Sigmoid colon (tissue), 7 donors: ENCODE measurements around the gene ZNF566. TPM values are rescaled to one million over a fixed set of nuclear protein-coding genes. Genes with fewer than 3 reads are reported as not detected.
"Not testable (repeated sequence)": the region's sequence is repeated elsewhere in the genome, so short reads cannot be mapped to it uniquely, and the experiment has no call there.

Source experiments
- DNase-seq: peaks from one replicate; pipeline ENCODE4 v3.0.0-alpha.2; 2019
- H3K27ac ChIP-seq, 4 donors: fragments of 200-600 bp; sonication (generic); one replicate each; pipeline ENCODE4 v1.5.1; 2016 to 2019; ENCODE audit warnings: mild to moderate bottlenecking in 1 of 4
- H3K27me3 ChIP-seq, 3 donors: fragments of 200-600 bp; sonication (generic); one replicate each; pipeline ENCODE4 v1.5.1; 2019; ENCODE audit warnings: mild to moderate bottlenecking in 1 of 3
- H3K36me3 ChIP-seq, 4 donors: fragments of 200-600 bp; sonication (generic); one replicate each; pipeline ENCODE4 v1.5.1; 2016 to 2019
- H3K4me1 ChIP-seq, 4 donors: fragments of 200-600 bp; sonication (generic); one replicate each; pipeline ENCODE4 v1.5.1; 2017 to 2019
- H3K4me3 ChIP-seq, 4 donors: fragments of 200-600 bp; sonication (generic); one replicate each; pipeline ENCODE4 v1.5.1; 2017 to 2019; ENCODE audit warnings: mild to moderate bottlenecking in 2 of 4, moderate library complexity in 1 of 4
- H3K9me3 ChIP-seq, 4 donors: fragments of 200-600 bp in 3 of 4; sonication (generic) in 3 of 4; one replicate each; pipeline versions ENCODE4 v1.5.1 to v1.6.1; 2013 to 2019
- EP300 ChIP-seq, 4 donors: sonication (generic); formaldehyde crosslinking; IDR thresholded peaks; one replicate each; pipeline ENCODE4 v1.6.1; 2017; ENCODE audit warnings: antibody characterized with exemption in 4 of 4
- POLR2A ChIP-seq, 2 donors: fragments of 450-650 bp; IDR thresholded peaks; one replicate each; pipeline ENCODE4 v1.6.1; 2016; ENCODE audit warnings: antibody characterized with exemption in 2 of 2, mild to moderate bottlenecking in 2 of 2, moderate library complexity in 2 of 2
- POLR2AphosphoS5 ChIP-seq, 4 donors: sonication (generic); formaldehyde crosslinking; IDR thresholded peaks; one replicate each; pipeline ENCODE4 v1.6.1; 2017; ENCODE audit warnings: antibody characterized with exemption in 4 of 4
- WGBS, 2 donors: extraction: QIAGEN DNeasy Blood & Tissue Kit; methylation state at CpG; one replicate each; pipeline ENCODE4 v1.1.7; 2013; 5-methylcytosine and 5-hydroxymethylcytosine counted together
- intact Hi-C: fragments of 100-400 bp; cut with DNase I; formaldehyde crosslinking; loops from one replicate; pipeline ENCODE4 v1.15.1; 2023
- polyA plus RNA-seq, 3 donors: library from polyadenylated mRNA; stranded (reverse); fragments of 200-250 nt; gene quantifications; one replicate each; pipeline ENCODE4 v1.2.3, GENCODE V29; 2013
- total RNA-seq, 4 donors: library from RNA; depleted of rRNA; stranded (reverse); fragments of >200 nt; gene quantifications; one replicate each; pipeline ENCODE4 v1.1.0, GENCODE V29; 2016
- TF ChIP-seq, protein P1 (sequence below), 4 experiments: fragments of 450-650 bp in 3 of 4; fragments of 200-600 bp in 1 of 4; IDR thresholded peaks; one replicate each; pipeline ENCODE4 v1.5.1; 2016 to 2019; ENCODE audit warnings: antibody characterized with exemption in 4 of 4, mild to moderate bottlenecking in 3 of 4, moderate library complexity in 2 of 4
- donor health status: healthy with polysubstance abuse.
- donor health status: Bipolar disorder and iron deficiency.
- donor health status: healthy.

The ZNF566 gene
- total and polyA plus RNA-seq, 7 donors, result 1.6 to 21.6 (median 15.5) TPM

- Histone ChIP-seq H3K36me3 (no peaks in the 10 kb centered on the region), H3K9me3 (peaks cover 4 to 40% (median 25%) of the 10 kb centered on the region in 4 donors), H3K4me3 (no peak overlapping the region), H3K27me3 (no peaks in the 10 kb centered on the region), H3K27ac (no peak overlapping the region), H3K4me1 (no peaks in the 10 kb centered on the region)
- intact Hi-C loops, result no loop called here
- DNase-seq, result no peak
- WGBS, 2 donors, result 89 to 94% methylated on average over 5 of the region's 5 CpGs
- TF ChIP-seq, protein P1, sequence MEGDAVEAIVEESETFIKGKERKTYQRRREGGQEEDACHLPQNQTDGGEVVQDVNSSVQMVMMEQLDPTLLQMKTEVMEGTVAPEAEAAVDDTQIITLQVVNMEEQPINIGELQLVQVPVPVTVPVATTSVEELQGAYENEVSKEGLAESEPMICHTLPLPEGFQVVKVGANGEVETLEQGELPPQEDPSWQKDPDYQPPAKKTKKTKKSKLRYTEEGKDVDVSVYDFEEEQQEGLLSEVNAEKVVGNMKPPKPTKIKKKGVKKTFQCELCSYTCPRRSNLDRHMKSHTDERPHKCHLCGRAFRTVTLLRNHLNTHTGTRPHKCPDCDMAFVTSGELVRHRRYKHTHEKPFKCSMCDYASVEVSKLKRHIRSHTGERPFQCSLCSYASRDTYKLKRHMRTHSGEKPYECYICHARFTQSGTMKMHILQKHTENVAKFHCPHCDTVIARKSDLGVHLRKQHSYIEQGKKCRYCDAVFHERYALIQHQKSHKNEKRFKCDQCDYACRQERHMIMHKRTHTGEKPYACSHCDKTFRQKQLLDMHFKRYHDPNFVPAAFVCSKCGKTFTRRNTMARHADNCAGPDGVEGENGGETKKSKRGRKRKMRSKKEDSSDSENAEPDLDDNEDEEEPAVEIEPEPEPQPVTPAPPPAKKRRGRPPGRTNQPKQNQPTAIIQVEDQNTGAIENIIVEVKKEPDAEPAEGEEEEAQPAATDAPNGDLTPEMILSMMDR (IDR thresholded peaks at IDR 0.05), result no peak
- TF ChIP-seq EP300 (IDR thresholded peaks at IDR 0.05) (no peak), POLR2AphosphoS5 (IDR thresholded peaks at IDR 0.05) (no peak), POLR2A (IDR thresholded peaks at IDR 0.05) (no peak)
Measured at GRCh38 chr19:36501973-36502372, 12.6 kb upstream of the ZNF566 start.

DNA sequence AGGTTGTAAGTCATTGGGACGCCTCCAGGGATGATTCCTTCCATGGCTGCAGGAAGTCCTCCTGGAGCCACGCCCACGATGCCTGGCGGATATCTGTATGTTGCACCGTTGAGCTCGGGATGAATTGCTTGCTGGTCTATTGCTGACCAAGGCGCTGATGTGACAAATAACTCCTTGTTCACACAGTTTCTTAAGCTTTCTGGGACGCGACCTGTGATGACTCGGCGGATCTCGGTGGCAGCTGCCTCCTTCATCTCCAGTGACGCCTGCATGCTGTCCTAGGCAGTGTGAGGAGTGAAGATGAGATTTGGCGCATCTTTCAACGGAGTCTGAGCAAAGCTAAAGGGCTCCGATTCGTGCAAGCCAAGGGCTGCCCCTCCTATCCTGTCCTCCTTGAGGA lies 7.6 kb upstream of the ZNF566 start:
- H3K4me3 ChIP-seq, result no peak overlapping the region
- H3K27ac ChIP-seq, result no peak overlapping the region
- no peaks in the 10 kb centered on the region for H3K36me3 ChIP-seq
- intact Hi-C loops, result loop anchor here (10.0 kb wide), 1 partner anchor 302 kb away; no protein-coding TSS in a partner anchor
- 89 to 93% methylated on average over 17 of the region's 17 CpGs for WGBS, 2 donors
- no peaks in the 10 kb centered on the region for H3K4me1 ChIP-seq
- no peak for DNase-seq
- H3K9me3 ChIP-seq, result peaks cover 0 to 28% (median 9%) of the 10 kb centered on the region in 4 donors
- no peaks in the 10 kb centered on the region for H3K27me3 ChIP-seq
- TF ChIP-seq POLR2AphosphoS5 (IDR thresholded peaks at IDR 0.05) (no peak), POLR2A (IDR thresholded peaks at IDR 0.05) (no peak), EP300 (IDR thresholded peaks at IDR 0.05) (no peak)
- TF ChIP-seq, protein P1 (IDR thresholded peaks at IDR 0.05), result no peak

GRCh38 chr19:36492689-36493453 lies 3.5 kb upstream of the ZNF566 start:
- not testable (repeated sequence) for H3K27me3 ChIP-seq, H3K36me3 ChIP-seq, DNase-seq, H3K4me3 ChIP-seq, H3K27ac ChIP-seq
- Histone ChIP-seq H3K9me3 (peaks cover 0 to 12% (median 0%) of the 10 kb centered on the region in 4 donors), H3K4me1 (peaks cover 0 to 16% (median 14%) of the 10 kb centered on the region in 4 donors)
- TF ChIP-seq, protein P1 (IDR thresholded peaks at IDR 0.05), result peak in 3 of 4 experiments; percentile 8 to 56 (median 43)
- intact Hi-C loops, result loop anchor here (10.0 kb wide), 1 partner anchor 298 kb away; no protein-coding TSS in a partner anchor
- WGBS, 2 donors, result 61 to 74% methylated on average over 18 of the region's 18 CpGs

DNA sequence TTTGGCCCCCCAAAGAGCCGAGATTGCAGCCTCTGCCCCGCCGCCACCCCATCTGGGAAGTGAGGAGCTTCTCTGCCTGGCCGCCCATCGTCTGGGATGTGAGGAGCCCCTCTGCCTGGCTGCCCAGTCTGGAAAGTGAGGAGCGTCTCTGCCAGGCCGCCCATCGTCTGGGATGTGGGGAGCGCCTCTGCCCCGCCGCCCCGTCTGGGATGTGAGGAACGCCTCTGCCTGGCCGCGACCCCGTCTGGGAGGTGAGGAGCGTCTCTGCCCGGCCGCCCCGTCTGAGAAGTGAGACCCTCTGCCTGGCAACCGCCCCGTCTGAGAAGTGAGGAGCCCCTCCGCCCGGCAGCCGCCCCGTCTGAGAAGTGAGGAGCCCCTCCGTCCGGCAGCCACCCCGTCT lies 1.5 kb upstream of the ZNF566 start:
- WGBS, 2 donors, result 95 to 98% methylated on average over 28 to 29 of the region's 29 CpGs
- H3K4me1 ChIP-seq, result peaks cover 0 to 20% (median 15%) of the 10 kb centered on the region in 4 donors
- not testable (repeated sequence) for H3K36me3 ChIP-seq, H3K9me3 ChIP-seq, H3K27me3 ChIP-seq, H3K27ac ChIP-seq, H3K4me3 ChIP-seq, DNase-seq
- intact Hi-C loops, result loop anchor here (10.0 kb wide), 1 partner anchor 296 kb away; no protein-coding TSS in a partner anchor

- intact Hi-C loops, result loop anchor here (1.0 to 10.0 kb wide), 7 partner anchors 38 to 295 kb away; partner anchors contain the start of genes ZFP14, ZFP82, ZNF260 and ZNF529
- peak overlapping the region; percentile 91 to 96 (median 94) for H3K27ac ChIP-seq
- H3K9me3 ChIP-seq, result peaks cover 0 to 3% (median 0%) of the 10 kb centered on the region in 4 donors
- peak overlapping the region; percentile 67 to 81 (median 72) for H3K4me3 ChIP-seq
- peaks cover 0 to 20% (median 15%) of the 10 kb centered on the region in 4 donors for H3K4me1 ChIP-seq
- no peaks in the 10 kb centered on the region for H3K27me3 ChIP-seq
- H3K36me3 ChIP-seq, result peaks cover 0 to 4% (median 0%) of the 10 kb centered on the region in 4 donors
- no peak for DNase-seq
- TF ChIP-seq POLR2AphosphoS5 (IDR thresholded peaks at IDR 0.05) (no peak), EP300 (IDR thresholded peaks at IDR 0.05) (no peak), POLR2A (IDR thresholded peaks at IDR 0.05) (no peak)
- TF ChIP-seq, protein P1 (IDR thresholded peaks at IDR 0.05), result no peak
- 1 to 3% methylated on average over 15 of the region's 15 CpGs for WGBS, 2 donors
Measured at GRCh38 chr19:36489920-36490415, 607 bp upstream of the ZNF566 start.
